ENCODE measurements around the gene COL21A1.

The COL21A1 gene

DNA sequence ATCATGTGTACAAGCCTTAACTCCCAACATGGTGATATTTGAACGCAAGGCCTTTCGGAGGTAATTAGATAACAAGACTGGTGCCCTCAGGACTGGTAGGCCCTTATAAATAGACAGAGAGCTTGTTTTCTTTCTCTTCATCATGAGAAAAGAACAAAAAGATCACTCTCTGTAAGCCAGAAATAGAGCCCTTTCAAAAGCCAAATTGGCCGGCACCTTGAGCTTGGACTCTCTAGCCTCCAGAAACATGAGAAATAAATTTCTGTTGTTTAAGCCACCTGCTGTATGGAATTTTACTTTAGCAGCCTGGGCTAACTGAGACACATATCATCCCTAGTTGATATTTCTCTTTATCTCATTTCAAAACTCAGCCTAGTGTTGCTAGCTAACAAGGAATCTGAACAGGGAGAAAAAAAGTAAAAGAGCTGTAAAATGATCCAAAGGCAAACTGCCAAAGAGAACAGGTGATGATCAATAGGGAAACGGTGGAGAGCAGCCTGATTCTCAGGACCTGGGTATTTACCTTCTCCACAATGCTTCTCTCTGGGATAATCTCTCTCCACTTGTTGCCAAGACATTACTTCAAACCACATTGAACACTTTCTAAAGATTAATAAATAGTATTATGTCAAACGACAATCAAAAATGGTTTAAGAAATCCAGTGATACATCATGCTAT lies 6.1 kb downstream of the COL21A1 start:
- no peak overlapping the region for H3K4me3 ChIP-seq (ENCODE audit: low read depth, low read length)
- TF ChIP-seq, protein P1, sequence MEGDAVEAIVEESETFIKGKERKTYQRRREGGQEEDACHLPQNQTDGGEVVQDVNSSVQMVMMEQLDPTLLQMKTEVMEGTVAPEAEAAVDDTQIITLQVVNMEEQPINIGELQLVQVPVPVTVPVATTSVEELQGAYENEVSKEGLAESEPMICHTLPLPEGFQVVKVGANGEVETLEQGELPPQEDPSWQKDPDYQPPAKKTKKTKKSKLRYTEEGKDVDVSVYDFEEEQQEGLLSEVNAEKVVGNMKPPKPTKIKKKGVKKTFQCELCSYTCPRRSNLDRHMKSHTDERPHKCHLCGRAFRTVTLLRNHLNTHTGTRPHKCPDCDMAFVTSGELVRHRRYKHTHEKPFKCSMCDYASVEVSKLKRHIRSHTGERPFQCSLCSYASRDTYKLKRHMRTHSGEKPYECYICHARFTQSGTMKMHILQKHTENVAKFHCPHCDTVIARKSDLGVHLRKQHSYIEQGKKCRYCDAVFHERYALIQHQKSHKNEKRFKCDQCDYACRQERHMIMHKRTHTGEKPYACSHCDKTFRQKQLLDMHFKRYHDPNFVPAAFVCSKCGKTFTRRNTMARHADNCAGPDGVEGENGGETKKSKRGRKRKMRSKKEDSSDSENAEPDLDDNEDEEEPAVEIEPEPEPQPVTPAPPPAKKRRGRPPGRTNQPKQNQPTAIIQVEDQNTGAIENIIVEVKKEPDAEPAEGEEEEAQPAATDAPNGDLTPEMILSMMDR (IDR thresholded peaks at IDR 0.05; ENCODE audit: low read depth, low read length, missing control alignments): no peak
- in situ Hi-C loops (cut with HindIII; ENCODE audit: low sequenced_read_pairs): no loop called here
- no peak for DNase-seq (ENCODE audit: low read depth)

DNA sequence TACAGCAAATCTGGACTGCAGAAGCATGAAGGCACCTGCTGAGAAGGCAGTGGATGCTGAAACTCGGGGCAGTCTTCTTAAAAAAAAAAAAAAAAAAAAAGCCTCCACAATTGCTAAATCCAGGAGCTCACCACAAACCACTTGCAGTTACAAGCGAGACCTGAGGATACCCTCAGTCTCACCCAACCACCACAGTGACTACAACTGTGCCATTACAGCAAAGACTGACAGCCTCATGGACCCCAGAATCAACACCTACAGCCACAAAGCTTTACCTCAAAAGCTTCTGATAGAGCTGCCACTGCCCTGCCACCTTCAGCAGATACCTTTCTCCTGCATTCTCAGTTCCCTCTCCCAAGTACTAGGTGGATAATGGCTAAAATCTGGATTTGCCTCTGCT lies 9.0 kb downstream of the COL21A1 start:
- in situ Hi-C loops (cut with HindIII; ENCODE audit: low sequenced_read_pairs): no loop called here
- TF ChIP-seq, protein P1 (IDR thresholded peaks at IDR 0.05; ENCODE audit: low read depth, low read length, missing control alignments): no peak
- DNase-seq (ENCODE audit: low read depth): no peak
- H3K4me3 ChIP-seq (ENCODE audit: low read depth, low read length): no peak overlapping the region

DNA sequence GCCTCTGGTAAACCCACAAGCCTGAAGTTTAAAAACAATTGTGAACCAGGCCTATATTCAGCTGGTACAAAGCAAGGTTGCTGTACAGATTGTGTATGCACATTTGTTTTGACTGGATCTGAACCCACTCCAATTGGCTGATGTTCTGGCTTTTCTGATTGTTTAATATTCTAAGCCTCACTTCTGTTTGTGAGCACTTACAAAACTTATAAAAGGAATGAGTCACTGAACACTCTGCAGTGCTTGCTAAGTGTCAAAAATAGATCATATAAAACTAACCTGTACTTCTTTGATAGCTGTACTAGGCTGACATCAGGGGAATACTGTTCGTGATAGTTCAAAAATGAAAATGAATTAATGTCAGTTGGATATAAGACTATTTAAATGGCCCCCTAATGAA lies 12.1 kb downstream of the COL21A1 start:
- H3K4me3 ChIP-seq (ENCODE audit: low read depth, low read length): no peak overlapping the region
- in situ Hi-C loops (cut with HindIII; ENCODE audit: low sequenced_read_pairs): no loop called here
- TF ChIP-seq, protein P1 (IDR thresholded peaks at IDR 0.05; ENCODE audit: low read depth, low read length, missing control alignments): no peak
- DNase-seq (ENCODE audit: low read depth): no peak

DNA sequence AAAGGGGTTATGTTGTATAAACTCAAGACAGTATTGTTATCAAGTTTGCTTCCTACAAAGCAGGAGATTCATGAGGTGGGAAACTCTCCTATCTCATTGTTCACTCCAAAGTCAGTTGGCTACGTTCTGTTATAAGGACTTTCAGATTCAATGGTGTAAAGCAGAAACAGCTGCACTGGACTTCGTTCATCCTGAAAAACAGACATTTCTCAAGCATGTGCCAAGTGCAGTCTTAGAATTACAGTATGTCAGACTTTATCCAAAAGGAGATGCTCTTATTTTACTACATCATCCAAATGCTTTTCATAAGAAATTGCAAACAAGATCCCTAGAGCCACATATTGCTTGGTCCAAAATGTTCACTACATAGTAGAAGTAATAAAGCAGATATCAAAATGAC lies 14.9 kb downstream of the COL21A1 start:
- TF ChIP-seq, protein P1 (IDR thresholded peaks at IDR 0.05; ENCODE audit: low read depth, low read length, missing control alignments): no peak
- no peak for DNase-seq (ENCODE audit: low read depth)
- in situ Hi-C loops (cut with HindIII; ENCODE audit: low sequenced_read_pairs): no loop called here
- no peak overlapping the region for H3K4me3 ChIP-seq (ENCODE audit: low read depth, low read length)

DNA sequence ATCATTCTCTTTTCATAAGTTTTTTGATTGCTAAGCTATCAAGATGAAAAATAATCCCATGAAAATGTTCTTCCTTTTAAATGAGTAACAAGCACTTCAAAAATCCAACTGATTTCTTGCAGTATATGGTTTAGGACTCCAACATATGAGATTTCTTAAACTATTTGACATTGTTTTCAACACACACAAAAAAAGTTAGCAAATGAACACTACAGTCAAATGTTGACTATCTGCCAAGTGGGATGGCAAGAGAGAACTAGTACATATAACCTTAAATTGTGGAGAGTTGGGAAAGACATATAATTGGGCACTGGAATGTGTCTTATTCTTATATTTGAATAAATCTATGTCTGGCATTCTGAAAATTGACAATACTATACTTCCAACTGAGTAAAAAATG lies 15.6 kb downstream of the COL21A1 start:
- no peak overlapping the region for H3K4me3 ChIP-seq (ENCODE audit: low read depth, low read length)
- in situ Hi-C loops (cut with HindIII; ENCODE audit: low sequenced_read_pairs): no loop called here
- no peak for DNase-seq (ENCODE audit: low read depth)
- TF ChIP-seq, protein P1 (IDR thresholded peaks at IDR 0.05; ENCODE audit: low read depth, low read length, missing control alignments): no peak

DNA sequence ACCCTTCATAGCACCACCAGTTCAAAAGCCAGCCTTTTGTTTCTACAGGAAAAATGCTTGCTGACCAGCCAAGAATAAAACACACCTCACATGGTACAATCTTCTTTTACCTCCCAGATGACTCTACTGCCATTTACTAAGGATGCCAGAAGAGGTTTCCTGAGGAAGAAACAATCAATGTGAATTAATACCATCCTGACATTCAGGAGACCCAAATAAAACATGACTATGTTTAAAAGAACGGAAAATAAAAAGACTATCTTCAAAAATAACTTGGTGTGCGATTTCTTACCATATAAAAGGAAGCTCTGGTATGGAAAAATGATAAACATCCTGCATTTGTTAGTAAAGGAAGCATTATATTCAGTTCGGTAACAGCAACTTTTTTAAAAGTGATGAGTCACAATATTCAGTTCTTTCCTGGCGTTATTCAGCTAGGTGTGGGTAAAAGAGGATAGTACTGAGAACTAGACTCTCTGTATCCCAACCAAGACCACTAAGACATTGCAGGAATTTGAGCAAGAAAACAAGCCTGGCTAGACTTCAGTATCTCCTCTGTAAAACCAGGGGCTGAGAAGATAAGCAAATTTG lies 16.3 kb downstream of the COL21A1 start:
- H3K4me3 ChIP-seq (ENCODE audit: low read depth, low read length): no peak overlapping the region
- in situ Hi-C loops (cut with HindIII; ENCODE audit: low sequenced_read_pairs): no loop called here
- DNase-seq (ENCODE audit: low read depth): no peak
- TF ChIP-seq, protein P1 (IDR thresholded peaks at IDR 0.05; ENCODE audit: low read depth, low read length, missing control alignments): no peak

All from astrocyte of the cerebellum (primary cell).